ENCODE data around the gene STK39. TPM values are rescaled to one million over a fixed set of nuclear protein-coding genes. Genes with fewer than 3 reads are reported as not detected.
"Not testable (repeated sequence)": the region's sequence is repeated elsewhere in the genome, so short reads cannot be mapped to it uniquely, and the experiment has no call there.

The STK39 gene
- total RNA-seq, 1 donor from 2014 or later: 63.7 TPM

DNA sequence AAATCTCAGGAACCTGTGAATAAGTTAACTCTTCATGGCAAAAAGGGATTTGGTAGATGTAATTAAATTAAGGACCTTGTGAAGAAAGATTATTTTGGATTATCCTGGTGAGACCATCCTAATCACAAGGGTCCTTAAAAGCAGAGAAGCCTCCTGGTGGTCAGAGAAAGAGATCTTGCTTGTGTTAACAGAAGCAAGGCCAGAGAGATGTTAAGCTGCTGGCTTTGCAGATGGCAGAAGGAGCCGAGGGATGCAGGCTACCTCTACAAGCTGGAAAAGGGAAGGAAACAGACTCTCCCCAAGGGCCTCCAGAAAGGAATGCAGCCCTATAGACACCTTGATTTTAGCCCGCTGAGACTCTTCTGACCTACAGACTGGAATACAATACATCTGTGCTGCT is 197.0 kb downstream of the STK39 start:
- DNase-seq (ENCODE audit: low spot score): no peak

DNA sequence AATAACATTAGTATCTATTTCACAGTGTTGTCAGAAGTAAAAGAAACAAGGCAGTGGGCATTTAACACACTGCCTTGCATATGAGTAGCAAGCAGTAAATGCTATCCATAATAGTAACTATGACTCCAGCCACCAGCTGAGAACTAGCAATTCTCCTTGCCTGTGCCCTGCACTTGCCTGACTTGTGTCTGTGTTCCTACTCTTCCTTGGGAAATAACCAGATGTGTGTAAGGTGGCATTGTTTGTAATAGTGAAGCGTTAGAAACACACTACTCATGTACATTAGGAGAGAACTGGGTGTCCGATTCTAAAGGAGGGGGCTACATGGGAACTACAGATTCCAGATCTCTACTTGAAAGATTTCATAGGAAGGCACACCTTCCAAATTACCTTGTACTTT is 197.8 kb downstream of the STK39 start:
- no peak for DNase-seq (ENCODE audit: low spot score)

- DNase-seq (ENCODE audit: low spot score): no peak
These were observed 200.2 kb downstream of the STK39 start for GRCh38 chr2:168047091-168047690.

DNA sequence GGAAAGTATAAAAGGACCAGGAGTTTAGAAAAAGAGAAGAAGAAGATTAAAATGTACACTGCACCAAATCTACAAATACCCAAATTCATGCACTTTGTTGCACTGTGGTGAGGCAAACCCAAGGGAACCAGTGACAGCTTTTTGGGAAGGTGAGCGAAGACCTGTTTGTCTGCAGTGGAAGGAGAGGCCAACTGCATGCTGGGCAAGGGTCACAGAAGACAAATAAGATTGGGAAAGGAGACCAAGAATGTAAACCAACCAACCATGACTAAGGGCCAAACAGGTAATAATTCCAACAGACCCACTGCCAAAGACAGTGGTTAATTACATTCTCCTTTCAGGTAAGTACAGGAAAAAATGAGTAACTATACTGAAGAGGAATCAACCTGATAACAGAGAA is 202.8 kb downstream of the STK39 start:
- no peak for DNase-seq (ENCODE audit: low spot score)

DNA sequence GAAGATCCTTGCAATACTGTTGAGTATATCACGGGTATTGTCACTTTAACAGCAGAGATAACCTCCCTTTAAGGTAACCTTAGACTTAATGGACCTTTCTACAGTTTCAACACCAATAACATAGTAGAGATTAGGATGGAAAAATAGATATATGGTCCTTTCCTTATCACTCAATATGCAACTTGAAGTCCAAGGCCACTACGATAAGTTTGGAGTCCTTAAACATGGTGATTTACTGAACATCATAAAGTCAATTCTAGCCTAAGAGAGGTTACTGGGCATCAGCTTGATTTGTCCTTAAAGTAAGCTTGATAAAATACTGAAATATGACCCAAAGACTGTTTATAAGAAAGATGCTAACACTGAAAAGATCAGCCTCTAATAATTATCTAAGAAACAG is 203.2 kb downstream of the STK39 start:
- no peak for DNase-seq (ENCODE audit: low spot score)

GRCh38 chr2:168042127-168042824 is 205.1 kb downstream of the STK39 start:
- not testable (repeated sequence) for DNase-seq (ENCODE audit: low spot score)

DNA sequence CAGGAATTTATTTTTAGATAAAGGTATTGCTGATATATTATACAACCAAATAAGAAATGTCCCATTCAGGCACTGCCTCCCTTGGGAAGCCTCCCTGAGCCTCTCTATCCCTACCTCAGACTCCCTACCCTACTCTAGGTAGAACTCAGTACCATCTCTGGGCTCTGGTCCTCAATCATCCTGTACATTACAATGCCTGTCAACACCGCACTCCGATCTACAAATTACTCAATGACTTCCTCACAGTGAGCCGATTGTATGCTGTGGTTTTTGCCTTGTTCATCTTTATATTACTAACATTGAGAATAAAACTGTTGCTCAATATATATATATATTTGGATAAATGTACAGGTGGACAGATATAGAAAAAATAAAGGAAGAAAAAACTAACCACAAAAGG is 207.5 kb downstream of the STK39 start:
- DNase-seq (ENCODE audit: low spot score): no peak

- DNase-seq (ENCODE audit: low spot score): no peak
These were observed 209.6 kb downstream of the STK39 start for GRCh38 chr2:168037778-168038177.

DNA sequence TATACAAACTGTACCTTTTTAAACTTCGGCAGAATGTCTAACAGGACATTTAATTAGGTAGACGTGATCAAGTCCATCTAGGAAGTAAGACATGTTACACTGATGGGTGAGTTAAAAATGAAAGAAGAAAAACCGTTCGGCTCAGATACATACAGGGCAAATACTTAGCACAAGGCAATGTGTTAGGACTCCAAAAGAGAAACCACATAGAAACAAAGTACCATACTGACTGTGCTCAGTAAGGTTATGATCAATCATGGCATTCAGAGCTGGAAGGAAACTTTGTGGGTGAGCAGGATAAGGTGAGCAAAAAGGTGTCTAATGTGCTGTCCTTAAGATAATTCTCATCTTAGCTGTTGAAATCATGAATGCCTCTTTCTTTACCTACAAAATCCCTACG is 211.9 kb downstream of the STK39 start:
- no peak for DNase-seq (ENCODE audit: low spot score)

GRCh38 chr2:168034616-168035015 is 212.8 kb downstream of the STK39 start:
- no peak for DNase-seq (ENCODE audit: low spot score)

GRCh38 chr2:168033966-168034365 is 213.4 kb downstream of the STK39 start:
- DNase-seq (ENCODE audit: low spot score): no peak

DNA sequence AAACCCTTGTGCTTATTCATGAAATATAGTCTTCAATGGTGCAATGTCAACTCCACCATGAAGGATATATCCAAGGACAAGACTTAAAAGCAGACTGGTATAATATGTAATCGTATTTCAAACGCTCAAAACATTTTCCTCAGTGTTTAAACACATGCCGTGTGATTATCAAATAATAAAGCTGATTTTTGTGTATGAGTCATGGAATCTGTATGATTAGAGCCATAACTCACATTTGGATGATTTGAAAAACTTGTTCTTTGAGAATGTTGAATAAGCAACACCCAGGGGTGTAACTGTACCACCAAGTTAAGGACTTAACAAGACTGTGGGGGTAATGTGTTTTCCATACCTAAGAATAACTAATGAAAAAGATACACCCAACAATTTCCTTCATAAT is 215.3 kb downstream of the STK39 start:
- DNase-seq (ENCODE audit: low spot score): no peak

DNA sequence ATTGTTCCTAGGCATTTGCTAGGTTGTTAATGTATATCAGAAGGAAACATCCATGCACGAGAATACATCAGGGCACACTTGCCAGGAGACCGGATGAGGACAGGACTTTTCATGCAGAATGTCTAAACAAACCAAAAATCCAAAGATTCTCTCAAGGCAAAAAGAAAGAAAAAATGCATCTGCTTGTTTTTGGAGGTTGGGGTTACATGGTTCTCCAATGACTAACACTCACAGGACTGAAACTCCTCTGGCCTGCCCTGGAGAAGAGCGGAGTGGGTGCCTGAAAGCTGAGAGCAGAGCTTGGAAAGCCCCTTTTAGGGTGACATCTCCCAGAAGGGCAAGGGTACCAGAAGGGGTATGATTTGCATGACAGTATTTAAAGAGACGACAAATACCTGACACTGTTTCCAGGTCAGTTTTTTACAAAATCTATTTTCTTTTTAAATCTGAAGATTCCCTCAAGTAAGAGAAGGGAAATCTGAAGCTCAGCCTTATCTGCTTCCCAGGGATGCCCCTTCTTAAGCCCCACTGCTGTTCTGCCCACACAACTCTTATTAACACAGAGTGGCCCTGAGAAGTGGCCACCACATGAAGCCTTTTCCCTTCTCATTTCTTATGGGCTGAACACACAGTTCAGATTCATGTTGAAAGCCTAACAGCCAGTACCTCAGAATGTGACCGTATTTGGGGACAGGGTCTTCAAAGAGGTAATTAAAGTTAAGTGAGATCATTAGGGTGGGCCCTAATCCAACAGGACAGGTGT is 216.4 kb downstream of the STK39 start:
- no peak for DNase-seq (ENCODE audit: low spot score)

DNA sequence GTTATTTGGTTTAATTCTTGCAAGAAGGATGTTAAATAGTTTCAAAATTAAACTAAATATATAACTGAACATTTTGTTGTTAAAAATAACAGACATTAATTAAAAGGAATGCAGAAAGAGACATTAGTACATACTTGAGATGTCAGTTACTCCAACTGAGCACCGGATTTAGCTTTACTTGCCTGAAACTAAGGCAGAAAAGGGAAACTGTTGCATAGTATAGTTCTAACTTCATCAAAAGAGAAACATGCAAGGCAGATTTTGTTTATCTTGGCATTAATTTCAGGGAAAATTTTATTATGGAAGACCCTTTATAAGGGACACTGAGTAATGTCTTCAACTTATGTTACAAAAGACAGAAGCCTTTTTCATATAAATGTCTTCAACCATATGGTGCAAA is 218.3 kb downstream of the STK39 start:
- no peak for DNase-seq (ENCODE audit: low spot score)

DNA sequence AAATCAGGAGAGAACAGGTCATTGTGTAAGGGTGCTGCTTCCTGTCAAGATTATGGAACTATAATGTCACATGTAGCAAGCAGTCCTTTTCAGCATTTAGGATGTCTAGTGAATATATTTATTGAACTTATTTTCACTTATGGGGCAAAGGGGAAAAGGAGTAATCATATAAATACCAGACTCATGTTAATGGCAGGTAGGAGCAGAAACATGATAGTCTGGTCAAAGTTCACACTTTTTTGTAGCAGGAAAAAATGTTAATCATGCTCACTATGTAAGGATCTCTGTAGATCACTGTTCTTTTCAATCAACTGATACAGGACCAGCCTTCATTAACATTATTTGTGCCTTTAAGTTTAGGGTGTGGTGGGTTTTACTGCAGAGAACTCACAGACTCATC is 219.0 kb downstream of the STK39 start:
- DNase-seq (ENCODE audit: low spot score): no peak

- DNase-seq (ENCODE audit: low spot score): no peak
These were observed 221.8 kb downstream of the STK39 start for GRCh38 chr2:168025487-168026202.

DNA sequence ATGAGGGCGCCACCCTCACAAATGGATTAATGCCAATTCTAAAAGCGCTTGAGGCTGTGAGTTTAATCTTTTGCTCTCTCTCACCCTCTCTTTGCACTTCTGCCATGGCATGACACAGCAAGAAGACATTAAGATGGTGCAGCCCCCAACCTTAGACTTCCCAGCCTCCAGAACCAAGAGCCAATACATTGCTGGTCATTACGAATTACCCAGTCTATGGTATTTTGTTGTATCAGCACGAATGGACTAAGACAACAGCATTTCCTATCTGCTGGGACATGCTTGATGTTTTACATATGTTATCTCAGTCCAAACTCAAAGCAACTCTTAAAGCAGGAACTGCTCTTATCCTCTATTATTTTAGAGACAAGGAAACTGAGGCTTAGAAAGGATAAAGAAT is 222.9 kb downstream of the STK39 start:
- no peak for DNase-seq (ENCODE audit: low spot score)

DNA sequence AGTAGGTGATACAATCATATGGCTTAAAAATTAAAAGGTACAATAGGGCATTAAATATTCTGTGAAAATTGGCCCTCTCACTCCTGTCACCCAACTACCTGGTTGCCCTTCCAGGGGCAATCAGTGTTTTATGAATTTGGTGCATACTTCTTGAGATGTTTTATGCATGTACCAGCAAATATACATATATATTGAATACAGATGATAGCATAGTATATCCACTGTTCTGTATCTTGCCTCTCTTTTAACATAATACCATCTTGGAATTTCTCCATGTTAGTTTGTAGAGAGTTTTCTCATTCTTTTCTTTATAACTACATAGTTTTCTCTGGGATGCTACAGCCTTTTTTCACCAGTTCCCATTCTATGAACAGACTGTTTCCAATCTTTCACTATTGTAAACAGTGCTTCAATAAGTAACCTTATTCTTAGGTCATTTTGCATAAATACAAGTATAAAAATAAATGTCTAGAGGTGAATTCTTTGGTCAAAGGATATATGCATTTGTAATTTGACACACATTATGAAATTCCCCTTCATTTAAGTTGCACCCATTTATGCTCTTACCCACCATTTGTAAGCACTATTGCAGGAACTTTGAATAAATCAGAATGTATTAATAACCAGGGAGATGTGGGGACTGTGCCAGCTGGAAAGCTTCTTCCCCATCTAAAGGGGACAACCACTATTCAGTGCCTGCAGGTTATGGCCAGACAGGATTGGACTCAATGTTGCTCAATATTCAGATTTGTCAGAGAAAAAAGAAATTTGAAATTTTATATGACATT is 225.4 kb downstream of the STK39 start:
- DNase-seq (ENCODE audit: low spot score): no peak

DNA sequence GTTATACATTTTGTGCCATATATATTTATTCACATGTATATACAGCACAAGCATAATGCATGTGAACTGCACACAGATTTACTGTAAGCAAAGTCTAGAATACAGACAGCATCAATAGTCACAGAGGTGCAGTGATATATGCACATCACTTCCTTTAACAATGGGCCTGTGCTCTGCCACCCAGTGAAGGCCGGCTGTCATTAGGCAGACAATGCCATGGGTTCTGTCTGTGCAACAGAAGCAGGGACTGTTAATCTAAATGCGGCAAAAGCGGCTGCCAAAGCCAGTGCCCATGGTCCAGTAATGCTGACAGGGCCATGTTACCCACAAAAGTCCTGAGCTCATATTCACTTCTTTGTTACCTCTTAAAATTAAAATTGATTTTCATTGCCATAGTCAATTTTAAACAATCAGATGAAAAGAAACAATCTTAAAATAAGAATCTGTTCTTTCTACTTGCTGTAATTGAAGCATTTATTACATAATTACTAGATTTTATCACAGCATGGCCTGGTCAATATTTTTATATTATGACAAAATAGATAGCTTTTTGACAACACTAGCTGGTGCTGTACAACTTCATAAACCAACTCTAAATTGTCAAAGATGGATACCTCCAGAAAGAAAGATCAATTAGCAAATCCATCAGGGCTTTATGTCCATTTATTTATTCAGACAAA is 232.0 kb downstream of the STK39 start:
- DNase-seq (ENCODE audit: low spot score): no peak

GRCh38 chr2:168009900-168010299 is 237.5 kb downstream of the STK39 start:
- no peak for DNase-seq (ENCODE audit: low spot score)

GRCh38 chr2:168008646-168009195 is 238.7 kb downstream of the STK39 start:
- no peak for DNase-seq (ENCODE audit: low spot score)

Data from ureter (tissue), 1 donor.